ENCODE data around the gene FAT1. TPM values are rescaled to one million over a fixed set of nuclear protein-coding genes. Genes with fewer than 3 reads are reported as not detected.

The FAT1 gene
- total RNA-seq, 1 experiment from 2014 or later = 92.4 TPM

GRCh38 chr4:186698028-186698427 lies 25.6 kb downstream of the FAT1 start:
- BruUV-seq (replicated peaks) = no TSS peak
- Histone ChIP-seq H3K4me2 (ENCODE audit: low read length) (no peak overlapping the region), H3K9me3 (ENCODE audit: low read length) (no peaks in the 10 kb centered on the region), H3K27me3 (ENCODE audit: low read length) (no peaks in the 10 kb centered on the region), H3K36me3 (ENCODE audit: low read depth, low read length) (no peaks in the 10 kb centered on the region; the same call in 1 of the 2 replicates), H4K20me1 (ENCODE audit: low read length) (peaks cover 12% of the 10 kb centered on the region; the same call in 1 of the 2 replicates), H3K4me1 (ENCODE audit: insufficient read depth, low read length) (peaks cover 24% of the 10 kb centered on the region), H3K9me2 (replicated peaks; ENCODE audit: low read length) (0 out of 2 replicates have a peak, but pooled peaks cover 4% of the 10 kb centered on the region), H3K9ac (ENCODE audit: low read length) (no peak overlapping the region), H3K79me2 (ENCODE audit: low read length) (peaks cover 97% of the 10 kb centered on the region), H2AFZ (ENCODE audit: low read length) (no peak overlapping the region), H3K4me3 (ENCODE audit: low read length) (no peak overlapping the region), H3K27ac (ENCODE audit: low read length) (no peak overlapping the region), H3F3A (ENCODE audit: low read length, unreplicated experiment) (no peaks in the 10 kb centered on the region)
- ATAC-seq (no peak), DNase-seq (no peak)
- intact Hi-C loops (cut with micrococcal nuclease) = no loop called here
- TF ChIP-seq EZH2 (IDR thresholded peaks at IDR 0.05; ENCODE audit: low read length, unreplicated experiment) = no peak
- no peak for TF ChIP-seq EZH2phosphoT487 (IDR thresholded peaks at IDR 0.05; ENCODE audit: borderline replicate concordance, low read length)
- no peak for TF ChIP-seq CTCF (conservative IDR thresholded peaks at IDR 0.05; ENCODE audit: low read depth, low read length)
- ChIA-PET POLR2A (ENCODE audit: unreplicated experiment) (no interaction called here), CTCF (no interaction called here)

- Histone ChIP-seq H3F3A (ENCODE audit: low read length, unreplicated experiment) (no peaks in the 10 kb centered on the region), H3K4me2 (ENCODE audit: low read length) (no peak overlapping the region), H3K36me3 (ENCODE audit: low read depth, low read length) (no peaks in the 10 kb centered on the region; the same call in 1 of the 2 replicates), H3K9me3 (ENCODE audit: low read length) (no peaks in the 10 kb centered on the region), H2AFZ (ENCODE audit: low read length) (no peak overlapping the region), H3K9me2 (replicated peaks; ENCODE audit: low read length) (0 out of 2 replicates have a peak, but pooled peaks cover 4% of the 10 kb centered on the region), H3K9ac (ENCODE audit: low read length) (no peak overlapping the region), H3K27ac (ENCODE audit: low read length) (no peak overlapping the region), H4K20me1 (ENCODE audit: low read length) (peaks cover 12% of the 10 kb centered on the region; the same call in 1 of the 2 replicates), H3K4me1 (ENCODE audit: insufficient read depth, low read length) (peaks cover 21% of the 10 kb centered on the region), H3K4me3 (ENCODE audit: low read length) (no peak overlapping the region), H3K79me2 (ENCODE audit: low read length) (peaks cover 89% of the 10 kb centered on the region), H3K27me3 (ENCODE audit: low read length) (no peaks in the 10 kb centered on the region)
- no TSS peak for BruUV-seq (replicated peaks)
- no peak for ATAC-seq
- TF ChIP-seq EZH2phosphoT487 (IDR thresholded peaks at IDR 0.05; ENCODE audit: borderline replicate concordance, low read length) = no peak
- TF ChIP-seq EZH2 (IDR thresholded peaks at IDR 0.05; ENCODE audit: low read length, unreplicated experiment) = no peak
- TF ChIP-seq CTCF (conservative IDR thresholded peaks at IDR 0.05; ENCODE audit: low read depth, low read length) = no peak
- CTCF ChIA-PET = no interaction called here
- no peak for DNase-seq
- POLR2A ChIA-PET (ENCODE audit: unreplicated experiment) = no interaction called here
- intact Hi-C loops (cut with micrococcal nuclease) = no loop called here
Observed at GRCh38 chr4:186695392-186695791, 28.3 kb downstream of the FAT1 start.

- Histone ChIP-seq H3K79me2 (ENCODE audit: low read length) (peaks cover 89% of the 10 kb centered on the region), H3K9ac (ENCODE audit: low read length) (no peak overlapping the region), H3K9me3 (ENCODE audit: low read length) (no peaks in the 10 kb centered on the region), H3F3A (ENCODE audit: low read length, unreplicated experiment) (no peaks in the 10 kb centered on the region), H3K36me3 (ENCODE audit: low read depth, low read length) (no peaks in the 10 kb centered on the region; the same call in 1 of the 2 replicates), H3K4me1 (ENCODE audit: insufficient read depth, low read length) (peaks cover 18% of the 10 kb centered on the region), H2AFZ (ENCODE audit: low read length) (no peak overlapping the region), H4K20me1 (ENCODE audit: low read length) (peaks cover 12% of the 10 kb centered on the region; the same call in 1 of the 2 replicates), H3K27me3 (ENCODE audit: low read length) (no peaks in the 10 kb centered on the region), H3K9me2 (replicated peaks; ENCODE audit: low read length) (0 out of 2 replicates have a peak, but pooled peaks cover 4% of the 10 kb centered on the region), H3K4me2 (ENCODE audit: low read length) (peak overlapping the region; percentile 80), H3K27ac (ENCODE audit: low read length) (peak overlapping the region; percentile 71), H3K4me3 (ENCODE audit: low read length) (no peak overlapping the region)
- intact Hi-C loops (cut with micrococcal nuclease) = no loop called here
- TF ChIP-seq CTCF (conservative IDR thresholded peaks at IDR 0.05; ENCODE audit: low read depth, low read length) (no peak), EZH2phosphoT487 (IDR thresholded peaks at IDR 0.05; ENCODE audit: borderline replicate concordance, low read length) (no peak), EZH2 (IDR thresholded peaks at IDR 0.05; ENCODE audit: low read length, unreplicated experiment) (no peak)
- ChIA-PET POLR2A (ENCODE audit: unreplicated experiment) (no interaction called here), CTCF (interaction anchor here (0.5 to 1.0 kb wide), 4 partner anchors 24 to 885 kb away, joined by 3 to 4 read pairs (median 4); no protein-coding TSS in a partner anchor)
- no peak for DNase-seq
- ATAC-seq = no peak
- BruUV-seq (replicated peaks) = no TSS peak
Observed at GRCh38 chr4:186693894-186694293, 29.8 kb downstream of the FAT1 start.

Measured in PC-3 (cell line).